ENCODE data around the gene MXI1.

MXI1 gene

DNA sequence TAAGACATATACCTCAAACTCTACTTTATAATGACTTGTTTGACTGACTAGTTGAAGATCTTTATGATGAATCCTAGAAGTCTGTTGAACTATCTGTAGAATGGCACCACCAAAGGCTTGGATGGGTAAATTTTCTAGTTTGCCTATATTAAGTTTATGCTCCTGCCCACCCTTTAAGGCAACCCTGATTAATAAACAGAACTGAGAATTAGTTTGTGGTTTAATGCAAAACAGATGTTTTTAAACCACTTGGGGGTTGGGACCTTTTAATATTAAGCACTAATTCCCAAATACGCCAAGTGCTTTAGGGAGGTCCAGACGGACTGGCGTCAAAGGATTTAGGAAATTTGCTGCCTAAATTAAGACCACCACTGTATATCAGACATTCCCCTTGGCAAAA, 76.9 kb downstream of the MXI1 start:
- TF ChIP-seq SPI1 (IDR thresholded peaks at IDR 0.05; ENCODE audit: borderline replicate concordance, low read depth) (no peak), POLR2AphosphoS5 (IDR thresholded peaks at IDR 0.05; ENCODE audit: low read depth) (no peak)
- TF ChIP-seq, protein P1, sequence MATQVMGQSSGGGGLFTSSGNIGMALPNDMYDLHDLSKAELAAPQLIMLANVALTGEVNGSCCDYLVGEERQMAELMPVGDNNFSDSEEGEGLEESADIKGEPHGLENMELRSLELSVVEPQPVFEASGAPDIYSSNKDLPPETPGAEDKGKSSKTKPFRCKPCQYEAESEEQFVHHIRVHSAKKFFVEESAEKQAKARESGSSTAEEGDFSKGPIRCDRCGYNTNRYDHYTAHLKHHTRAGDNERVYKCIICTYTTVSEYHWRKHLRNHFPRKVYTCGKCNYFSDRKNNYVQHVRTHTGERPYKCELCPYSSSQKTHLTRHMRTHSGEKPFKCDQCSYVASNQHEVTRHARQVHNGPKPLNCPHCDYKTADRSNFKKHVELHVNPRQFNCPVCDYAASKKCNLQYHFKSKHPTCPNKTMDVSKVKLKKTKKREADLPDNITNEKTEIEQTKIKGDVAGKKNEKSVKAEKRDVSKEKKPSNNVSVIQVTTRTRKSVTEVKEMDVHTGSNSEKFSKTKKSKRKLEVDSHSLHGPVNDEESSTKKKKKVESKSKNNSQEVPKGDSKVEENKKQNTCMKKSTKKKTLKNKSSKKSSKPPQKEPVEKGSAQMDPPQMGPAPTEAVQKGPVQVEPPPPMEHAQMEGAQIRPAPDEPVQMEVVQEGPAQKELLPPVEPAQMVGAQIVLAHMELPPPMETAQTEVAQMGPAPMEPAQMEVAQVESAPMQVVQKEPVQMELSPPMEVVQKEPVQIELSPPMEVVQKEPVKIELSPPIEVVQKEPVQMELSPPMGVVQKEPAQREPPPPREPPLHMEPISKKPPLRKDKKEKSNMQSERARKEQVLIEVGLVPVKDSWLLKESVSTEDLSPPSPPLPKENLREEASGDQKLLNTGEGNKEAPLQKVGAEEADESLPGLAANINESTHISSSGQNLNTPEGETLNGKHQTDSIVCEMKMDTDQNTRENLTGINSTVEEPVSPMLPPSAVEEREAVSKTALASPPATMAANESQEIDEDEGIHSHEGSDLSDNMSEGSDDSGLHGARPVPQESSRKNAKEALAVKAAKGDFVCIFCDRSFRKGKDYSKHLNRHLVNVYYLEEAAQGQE (IDR thresholded peaks at IDR 0.05; ENCODE audit: insufficient replicate concordance, low read depth): no peak
- TF ChIP-seq, protein P2, sequence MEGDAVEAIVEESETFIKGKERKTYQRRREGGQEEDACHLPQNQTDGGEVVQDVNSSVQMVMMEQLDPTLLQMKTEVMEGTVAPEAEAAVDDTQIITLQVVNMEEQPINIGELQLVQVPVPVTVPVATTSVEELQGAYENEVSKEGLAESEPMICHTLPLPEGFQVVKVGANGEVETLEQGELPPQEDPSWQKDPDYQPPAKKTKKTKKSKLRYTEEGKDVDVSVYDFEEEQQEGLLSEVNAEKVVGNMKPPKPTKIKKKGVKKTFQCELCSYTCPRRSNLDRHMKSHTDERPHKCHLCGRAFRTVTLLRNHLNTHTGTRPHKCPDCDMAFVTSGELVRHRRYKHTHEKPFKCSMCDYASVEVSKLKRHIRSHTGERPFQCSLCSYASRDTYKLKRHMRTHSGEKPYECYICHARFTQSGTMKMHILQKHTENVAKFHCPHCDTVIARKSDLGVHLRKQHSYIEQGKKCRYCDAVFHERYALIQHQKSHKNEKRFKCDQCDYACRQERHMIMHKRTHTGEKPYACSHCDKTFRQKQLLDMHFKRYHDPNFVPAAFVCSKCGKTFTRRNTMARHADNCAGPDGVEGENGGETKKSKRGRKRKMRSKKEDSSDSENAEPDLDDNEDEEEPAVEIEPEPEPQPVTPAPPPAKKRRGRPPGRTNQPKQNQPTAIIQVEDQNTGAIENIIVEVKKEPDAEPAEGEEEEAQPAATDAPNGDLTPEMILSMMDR (IDR thresholded peaks at IDR 0.05; ENCODE audit: insufficient read depth, low read length): no peak
- no peaks in the 10 kb centered on the region for H3K27me3 ChIP-seq (ENCODE audit: insufficient read depth, poor library complexity, severe bottlenecking)
- DNase-seq (ENCODE audit: low read depth in 1 of 2, low spot score in 1 of 2): no peak

DNA sequence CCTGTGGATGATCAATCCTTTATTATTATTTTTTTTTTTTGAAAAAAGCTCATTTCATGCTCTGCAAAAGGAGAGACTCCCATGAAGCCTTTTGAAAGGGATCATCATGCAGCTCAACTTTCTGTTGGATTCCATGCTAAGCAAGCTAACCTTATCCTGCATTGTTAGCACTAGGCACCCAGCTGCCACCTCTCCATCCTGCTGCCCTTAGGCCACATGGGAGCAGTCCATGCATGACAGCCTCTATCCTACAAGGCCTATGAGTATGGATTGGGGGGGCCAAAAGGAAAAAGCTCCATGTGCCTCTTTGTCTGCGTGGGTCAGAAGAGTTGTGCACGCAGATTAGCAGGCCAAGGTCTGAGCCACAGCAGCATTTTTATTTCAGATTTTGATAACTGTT, 78.1 kb downstream of the MXI1 start:
- H3K27ac ChIP-seq (replicated peaks): no peak overlapping the region
- H3K27me3 ChIP-seq (ENCODE audit: insufficient read depth, poor library complexity, severe bottlenecking): no peaks in the 10 kb centered on the region
- DNase-seq (ENCODE audit: low read depth in 1 of 2, low spot score in 1 of 2): no peak
- no peak overlapping the region for H3K4me3 ChIP-seq (replicated peaks; ENCODE audit: insufficient read depth, low read length)
- TF ChIP-seq POLR2AphosphoS5 (IDR thresholded peaks at IDR 0.05; ENCODE audit: low read depth) (no peak), SPI1 (IDR thresholded peaks at IDR 0.05; ENCODE audit: borderline replicate concordance, low read depth) (no peak), GABPA (IDR thresholded peaks at IDR 0.05; ENCODE audit: low read depth) (no peak)
- TF ChIP-seq, protein P2 (IDR thresholded peaks at IDR 0.05; ENCODE audit: insufficient read depth, low read length): no peak
- TF ChIP-seq, protein P1 (IDR thresholded peaks at IDR 0.05; ENCODE audit: insufficient replicate concordance, low read depth): no peak

More for the DNA sequence above, 76.9 kb downstream of the MXI1 start:
- Histone ChIP-seq H3K4me3 (replicated peaks; ENCODE audit: insufficient read depth, low read length) (no peak overlapping the region), H3K27ac (replicated peaks) (no peak overlapping the region)

DNA sequence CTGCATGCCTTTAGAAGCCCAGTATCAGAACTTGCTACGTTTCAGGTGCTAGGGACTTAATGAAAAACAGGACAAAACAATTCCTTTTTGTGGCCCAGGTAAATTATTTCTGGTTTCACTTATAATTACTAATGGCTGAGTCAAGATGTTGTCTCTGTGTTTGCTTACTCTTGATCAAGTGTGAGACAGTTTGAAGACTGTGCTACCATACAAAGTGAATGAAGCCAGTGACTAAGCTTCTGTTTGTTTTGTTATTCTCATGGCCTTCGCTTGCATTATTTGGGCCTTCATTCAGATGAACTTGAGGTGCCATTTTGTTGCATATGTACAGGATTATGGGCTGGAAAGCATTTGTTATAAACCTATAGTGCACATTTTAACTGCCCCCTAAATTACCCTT, 79.4 kb downstream of the MXI1 start:
- no peak for DNase-seq (ENCODE audit: low read depth in 1 of 2, low spot score in 1 of 2)
- Histone ChIP-seq H3K27me3 (ENCODE audit: insufficient read depth, poor library complexity, severe bottlenecking) (no peaks in the 10 kb centered on the region), H3K27ac (replicated peaks) (no peak overlapping the region), H3K4me3 (replicated peaks; ENCODE audit: insufficient read depth, low read length) (no peak overlapping the region)
- TF ChIP-seq SPI1 (IDR thresholded peaks at IDR 0.05; ENCODE audit: borderline replicate concordance, low read depth): no peak
- TF ChIP-seq GABPA (IDR thresholded peaks at IDR 0.05; ENCODE audit: low read depth): no peak
- TF ChIP-seq, protein P2 (IDR thresholded peaks at IDR 0.05; ENCODE audit: insufficient read depth, low read length): no peak
- TF ChIP-seq, protein P1 (IDR thresholded peaks at IDR 0.05; ENCODE audit: insufficient replicate concordance, low read depth): no peak
- TF ChIP-seq POLR2AphosphoS5 (IDR thresholded peaks at IDR 0.05; ENCODE audit: low read depth): no peak
